Measurements from ENCODE around the gene CCBE1. TPM values are rescaled to one million over a fixed set of nuclear protein-coding genes. Genes with fewer than 3 reads are reported as not detected.
"Not testable (repeated sequence)": the region's sequence is repeated elsewhere in the genome, so short reads cannot be mapped to it uniquely, and the experiment has no call there.

The CCBE1 gene
- total RNA-seq, 3 donors from 2014 or later (not counting 1 experiment from before 2014, with no cell fraction given): 0.05 TPM; not detected in 2

DNA sequence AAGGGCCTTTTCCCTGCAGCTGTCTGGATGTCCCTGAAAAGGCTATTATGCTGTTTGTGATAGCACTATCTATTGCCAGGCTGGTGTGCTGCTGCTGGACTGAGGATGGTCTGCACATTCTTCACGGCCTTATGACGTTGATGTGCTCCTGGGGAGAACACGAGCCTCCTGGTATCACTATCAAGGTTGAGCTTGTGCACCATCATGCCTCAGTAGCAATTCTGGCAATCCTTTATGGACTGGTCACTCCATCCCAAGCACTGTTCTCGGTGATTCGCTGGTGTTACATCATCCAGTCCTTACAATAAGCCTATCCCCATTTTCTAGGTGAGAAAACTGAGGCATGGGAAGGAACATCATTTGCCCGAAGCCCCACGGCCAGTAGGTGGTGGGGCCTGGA lies 18.2 kb upstream of the CCBE1 start:
- Histone ChIP-seq H3K4me3 (ENCODE audit: low read length) (no peak overlapping the region), H3K9me3 (ENCODE audit: control insufficient read depth, insufficient read depth, low read length) (no peaks in the 10 kb centered on the region), H3K27me3 (ENCODE audit: control insufficient read depth, insufficient read depth, low read length) (no peaks in the 10 kb centered on the region), H3K4me1 (ENCODE audit: control insufficient read depth, insufficient read depth, low read length) (no peaks in the 10 kb centered on the region), H3K27ac (ENCODE audit: low read length) (no peak overlapping the region), H3K36me3 (ENCODE audit: control insufficient read depth, insufficient read depth, low read length) (no peaks in the 10 kb centered on the region)
- Mint-ChIP-seq H3K4me3 (no peak overlapping the region), H3K9me3 (no peaks in the 10 kb centered on the region), H3K27me3 (ENCODE audit: low read depth in 2 of 2) (no peaks in the 10 kb centered on the region), H3K4me1 (no peaks in the 10 kb centered on the region), H3K36me3 (no peaks in the 10 kb centered on the region), H3K27ac (no peak overlapping the region)
- 91% methylated on average over 7 of the region's 7 CpGs for WGBS (ENCODE audit: insufficient coverage)
- intact Hi-C loops (cut with micrococcal nuclease): no loop called here
- TF ChIP-seq, protein P1, sequence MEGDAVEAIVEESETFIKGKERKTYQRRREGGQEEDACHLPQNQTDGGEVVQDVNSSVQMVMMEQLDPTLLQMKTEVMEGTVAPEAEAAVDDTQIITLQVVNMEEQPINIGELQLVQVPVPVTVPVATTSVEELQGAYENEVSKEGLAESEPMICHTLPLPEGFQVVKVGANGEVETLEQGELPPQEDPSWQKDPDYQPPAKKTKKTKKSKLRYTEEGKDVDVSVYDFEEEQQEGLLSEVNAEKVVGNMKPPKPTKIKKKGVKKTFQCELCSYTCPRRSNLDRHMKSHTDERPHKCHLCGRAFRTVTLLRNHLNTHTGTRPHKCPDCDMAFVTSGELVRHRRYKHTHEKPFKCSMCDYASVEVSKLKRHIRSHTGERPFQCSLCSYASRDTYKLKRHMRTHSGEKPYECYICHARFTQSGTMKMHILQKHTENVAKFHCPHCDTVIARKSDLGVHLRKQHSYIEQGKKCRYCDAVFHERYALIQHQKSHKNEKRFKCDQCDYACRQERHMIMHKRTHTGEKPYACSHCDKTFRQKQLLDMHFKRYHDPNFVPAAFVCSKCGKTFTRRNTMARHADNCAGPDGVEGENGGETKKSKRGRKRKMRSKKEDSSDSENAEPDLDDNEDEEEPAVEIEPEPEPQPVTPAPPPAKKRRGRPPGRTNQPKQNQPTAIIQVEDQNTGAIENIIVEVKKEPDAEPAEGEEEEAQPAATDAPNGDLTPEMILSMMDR (IDR thresholded peaks at IDR 0.05): no peak
- DNase-seq (no peak), ATAC-seq (no peak)

DNA sequence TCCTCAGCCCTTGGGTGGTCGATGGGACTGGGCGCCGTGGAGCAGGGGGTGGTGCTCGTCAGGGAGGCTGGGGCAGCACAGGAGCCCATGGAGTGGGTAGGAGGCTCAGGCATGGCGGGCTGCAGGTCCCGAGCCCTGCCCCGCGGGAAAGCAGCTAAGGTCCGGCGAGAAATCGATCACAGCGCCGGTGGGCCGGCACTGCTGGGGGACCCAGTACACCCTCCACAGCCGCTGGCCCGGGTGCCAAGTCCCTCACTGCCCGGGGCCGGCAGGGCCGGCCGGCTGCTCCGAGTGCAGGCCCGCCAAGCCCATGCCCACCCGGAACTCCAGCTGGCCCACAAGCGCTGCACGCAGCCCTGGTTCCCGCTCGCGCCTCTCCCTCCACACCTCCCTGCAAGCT lies 16.9 kb upstream of the CCBE1 start:
- not testable (repeated sequence) for DNase-seq, H3K4me3 Mint-ChIP-seq, H3K36me3 Mint-ChIP-seq

DNA sequence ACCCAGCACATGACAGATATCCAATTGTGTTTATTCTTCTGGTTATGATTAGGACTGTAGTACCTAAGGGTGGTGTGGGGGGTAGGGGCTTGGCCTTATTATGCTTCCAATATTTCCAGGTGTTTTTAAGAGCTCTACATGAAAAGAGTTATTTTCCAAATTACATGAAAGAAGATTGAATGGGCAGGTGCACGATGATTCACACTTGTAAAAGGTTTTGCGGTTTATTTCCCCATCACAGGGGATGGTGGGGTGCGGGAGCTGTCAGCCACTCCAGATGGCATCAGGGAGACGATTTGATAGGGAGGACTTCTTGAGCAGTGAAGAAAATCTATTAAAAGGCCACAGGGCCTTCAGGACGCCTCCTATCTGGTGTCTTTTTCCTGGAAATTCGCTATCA lies 15.1 kb upstream of the CCBE1 start:
- no peaks in the 10 kb centered on the region for H3K9me3 Mint-ChIP-seq
- intact Hi-C loops (cut with micrococcal nuclease): no loop called here
- no peaks in the 10 kb centered on the region for H3K36me3 Mint-ChIP-seq
- Histone ChIP-seq H3K9me3 (ENCODE audit: control insufficient read depth, insufficient read depth, low read length) (no peaks in the 10 kb centered on the region), H3K27me3 (ENCODE audit: control insufficient read depth, insufficient read depth, low read length) (no peaks in the 10 kb centered on the region), H3K27ac (ENCODE audit: low read length) (no peak overlapping the region), H3K4me3 (ENCODE audit: low read length) (no peak overlapping the region), H3K36me3 (ENCODE audit: control insufficient read depth, insufficient read depth, low read length) (no peaks in the 10 kb centered on the region), H3K4me1 (ENCODE audit: control insufficient read depth, insufficient read depth, low read length) (no peaks in the 10 kb centered on the region)
- TF ChIP-seq, protein P1 (IDR thresholded peaks at IDR 0.05): no peak
- H3K4me1 Mint-ChIP-seq: no peaks in the 10 kb centered on the region
- ATAC-seq (no peak), DNase-seq (no peak)
- no peaks in the 10 kb centered on the region for H3K27me3 Mint-ChIP-seq (ENCODE audit: low read depth in 2 of 2)
- H3K4me3 Mint-ChIP-seq: no peak overlapping the region
- WGBS (ENCODE audit: insufficient coverage): 83% methylated on average over 6 of the region's 6 CpGs
- H3K27ac Mint-ChIP-seq: no peak overlapping the region

More for the DNA sequence above, 16.9 kb upstream of the CCBE1 start:
- H3K27me3 ChIP-seq (ENCODE audit: control insufficient read depth, insufficient read depth, low read length); H3K9me3 ChIP-seq (ENCODE audit: control insufficient read depth, insufficient read depth, low read length); H3K27ac Mint-ChIP-seq; H3K27ac ChIP-seq (ENCODE audit: low read length); H3K4me3 ChIP-seq (ENCODE audit: low read length); H3K4me1 Mint-ChIP-seq; ATAC-seq; H3K9me3 Mint-ChIP-seq; H3K27me3 Mint-ChIP-seq (ENCODE audit: low read depth in 2 of 2); H3K4me1 ChIP-seq (ENCODE audit: control insufficient read depth, insufficient read depth, low read length); intact Hi-C loops (cut with micrococcal nuclease); H3K36me3 ChIP-seq (ENCODE audit: control insufficient read depth, insufficient read depth, low read length): not testable (repeated sequence)
- WGBS (ENCODE audit: insufficient coverage): 93% methylated on average over 20 of the region's 28 CpGs

DNA sequence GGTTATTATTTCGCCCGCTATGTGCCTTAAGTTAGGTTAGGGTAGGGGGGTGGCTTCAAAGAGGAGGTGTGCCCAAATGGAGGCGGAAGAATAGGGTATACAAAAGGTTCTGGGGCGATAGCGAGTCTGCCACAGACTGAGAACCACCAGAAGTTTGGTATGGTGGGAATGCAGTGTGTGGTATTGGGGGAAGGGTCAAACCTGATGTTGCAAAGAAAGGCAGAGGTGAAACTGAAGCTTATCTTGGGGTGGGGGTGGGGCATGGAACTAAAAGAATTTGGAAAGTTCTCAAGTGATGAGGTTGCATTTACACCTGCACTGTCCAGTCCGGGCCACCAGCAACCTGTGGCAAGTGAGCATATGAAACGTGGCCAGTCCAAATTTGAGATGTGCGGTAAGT lies 11.8 kb upstream of the CCBE1 start:
- WGBS (ENCODE audit: insufficient coverage): 92% methylated on average over 7 of the region's 8 CpGs
- TF ChIP-seq, protein P1 (IDR thresholded peaks at IDR 0.05): no peak
- DNase-seq (no peak), ATAC-seq (no peak)
- intact Hi-C loops (cut with micrococcal nuclease): no loop called here
- peaks cover 0 to 2% of the 10 kb centered on the region in 2 donors for H3K9me3 Mint-ChIP-seq
- H3K4me1 ChIP-seq (ENCODE audit: control insufficient read depth, insufficient read depth, low read length): no peaks in the 10 kb centered on the region
- no peak overlapping the region for H3K4me3 ChIP-seq (ENCODE audit: low read length)
- H3K27ac Mint-ChIP-seq: no peak overlapping the region
- H3K27ac ChIP-seq (ENCODE audit: low read length): no peak overlapping the region
- H3K4me1 Mint-ChIP-seq: no peaks in the 10 kb centered on the region
- H3K36me3 ChIP-seq (ENCODE audit: control insufficient read depth, insufficient read depth, low read length): no peaks in the 10 kb centered on the region
- H3K27me3 ChIP-seq (ENCODE audit: control insufficient read depth, insufficient read depth, low read length): no peaks in the 10 kb centered on the region
- no peaks in the 10 kb centered on the region for H3K36me3 Mint-ChIP-seq
- H3K9me3 ChIP-seq (ENCODE audit: control insufficient read depth, insufficient read depth, low read length): no peaks in the 10 kb centered on the region
- H3K4me3 Mint-ChIP-seq: no peak overlapping the region
- H3K27me3 Mint-ChIP-seq (ENCODE audit: low read depth in 2 of 2): no peaks in the 10 kb centered on the region

All from natural killer cell (primary cell).